Measurements from ENCODE around the gene TLCD1.

TLCD1 gene

DNA sequence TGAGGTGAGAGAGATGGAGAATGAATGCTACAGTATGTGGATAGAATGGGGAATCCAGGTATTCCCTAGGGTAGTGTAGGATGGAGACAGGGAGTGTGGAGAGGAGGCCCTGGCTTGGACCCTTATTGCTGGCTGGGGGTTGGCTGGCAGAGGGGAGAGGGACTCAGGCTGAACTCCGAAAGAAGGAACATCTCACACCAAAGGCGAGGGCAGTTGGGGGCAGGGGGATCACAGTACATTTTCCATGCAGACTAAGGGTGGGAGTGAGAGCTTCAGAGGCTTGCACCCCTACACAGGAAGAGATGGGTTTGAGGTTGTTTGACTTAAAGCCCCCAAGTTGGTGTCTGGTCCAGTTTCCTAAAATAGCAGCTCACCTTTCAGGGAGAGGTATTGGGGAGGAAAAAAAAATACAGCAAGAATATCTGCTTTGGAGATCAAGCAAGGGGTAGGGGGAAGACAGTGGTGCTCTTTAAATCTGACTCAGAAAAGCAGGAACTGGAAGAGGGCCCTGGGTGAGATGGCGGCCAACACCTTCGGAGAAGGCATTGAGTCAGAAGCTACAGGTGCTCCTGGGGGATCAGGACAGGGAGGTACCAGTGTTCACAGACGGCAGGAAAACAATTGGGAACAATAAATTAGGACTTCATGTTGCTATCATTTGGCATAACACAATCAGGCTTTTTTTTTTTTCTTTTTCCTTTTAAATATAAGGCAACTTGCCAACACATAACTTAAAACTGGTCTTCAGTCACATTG is 30.2 kb upstream of the TLCD1 start:
- Histone ChIP-seq H3K9me3 (ENCODE audit: insufficient read depth, low read length, severe bottlenecking) (no peaks in the 10 kb centered on the region), H3K79me2 (ENCODE audit: insufficient read depth, low read length) (no peaks in the 10 kb centered on the region), H2AFZ (ENCODE audit: low read depth, low read length) (no peak overlapping the region), H3K36me3 (ENCODE audit: insufficient read depth, low read length) (peaks cover 44% of the 10 kb centered on the region), H3K4me1 (ENCODE audit: insufficient read depth, low read length) (no peaks in the 10 kb centered on the region), H3K27ac (ENCODE audit: low read length) (no peak overlapping the region), H4K20me1 (ENCODE audit: insufficient read depth, low read length) (peaks cover 19% of the 10 kb centered on the region; the same call in 1 of the 2 replicates), H3K9ac (ENCODE audit: low read depth, low read length) (no peak overlapping the region), H3K4me3 (ENCODE audit: low read depth in 1 of 2, low read length in 2 of 2) (no peak overlapping the region), H3K27me3 (ENCODE audit: insufficient read depth, low read length, poor library complexity) (no peaks in the 10 kb centered on the region), H3K4me2 (ENCODE audit: insufficient read depth, low read length) (no peak overlapping the region)
- TF ChIP-seq, protein P1, sequence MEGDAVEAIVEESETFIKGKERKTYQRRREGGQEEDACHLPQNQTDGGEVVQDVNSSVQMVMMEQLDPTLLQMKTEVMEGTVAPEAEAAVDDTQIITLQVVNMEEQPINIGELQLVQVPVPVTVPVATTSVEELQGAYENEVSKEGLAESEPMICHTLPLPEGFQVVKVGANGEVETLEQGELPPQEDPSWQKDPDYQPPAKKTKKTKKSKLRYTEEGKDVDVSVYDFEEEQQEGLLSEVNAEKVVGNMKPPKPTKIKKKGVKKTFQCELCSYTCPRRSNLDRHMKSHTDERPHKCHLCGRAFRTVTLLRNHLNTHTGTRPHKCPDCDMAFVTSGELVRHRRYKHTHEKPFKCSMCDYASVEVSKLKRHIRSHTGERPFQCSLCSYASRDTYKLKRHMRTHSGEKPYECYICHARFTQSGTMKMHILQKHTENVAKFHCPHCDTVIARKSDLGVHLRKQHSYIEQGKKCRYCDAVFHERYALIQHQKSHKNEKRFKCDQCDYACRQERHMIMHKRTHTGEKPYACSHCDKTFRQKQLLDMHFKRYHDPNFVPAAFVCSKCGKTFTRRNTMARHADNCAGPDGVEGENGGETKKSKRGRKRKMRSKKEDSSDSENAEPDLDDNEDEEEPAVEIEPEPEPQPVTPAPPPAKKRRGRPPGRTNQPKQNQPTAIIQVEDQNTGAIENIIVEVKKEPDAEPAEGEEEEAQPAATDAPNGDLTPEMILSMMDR (IDR thresholded peaks at IDR 0.05; ENCODE audit: borderline replicate concordance, extremely low read depth, low read length, poor library complexity, severe bottlenecking), result no peak
- TF ChIP-seq EZH2 (IDR thresholded peaks at IDR 0.05; ENCODE audit: borderline replicate concordance, low read depth, low read length, severe bottlenecking), result no peak
- ATAC-seq (ENCODE audit: insufficient read depth, low read depth) (no peak), DNase-seq (no peak)

DNA sequence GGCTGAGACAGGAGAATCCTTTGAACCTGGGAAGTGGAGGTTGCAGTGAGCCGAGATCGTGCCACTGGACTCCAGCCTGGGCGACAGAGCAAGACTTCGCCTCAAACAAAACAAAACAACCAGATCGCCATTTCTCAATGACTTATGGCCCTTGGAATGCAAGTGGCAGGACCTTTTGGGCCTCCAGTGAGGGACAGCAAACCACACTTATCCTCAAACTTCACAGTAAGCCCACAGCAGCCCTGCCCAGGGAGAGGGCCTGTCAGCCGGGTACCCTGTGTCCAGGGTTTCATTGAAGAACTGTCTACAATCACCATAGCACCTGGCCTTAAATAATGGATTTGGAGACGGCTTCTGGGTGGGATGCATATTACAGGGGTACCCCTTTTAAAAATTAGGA is 29.5 kb upstream of the TLCD1 start:
- H3K36me3 ChIP-seq (ENCODE audit: insufficient read depth, low read length), result peaks cover 46% of the 10 kb centered on the region
- no peak overlapping the region for H3K4me2 ChIP-seq (ENCODE audit: insufficient read depth, low read length)
- TF ChIP-seq, protein P1 (IDR thresholded peaks at IDR 0.05; ENCODE audit: borderline replicate concordance, extremely low read depth, low read length, poor library complexity, severe bottlenecking), result no peak
- no peak for TF ChIP-seq EZH2 (IDR thresholded peaks at IDR 0.05; ENCODE audit: borderline replicate concordance, low read depth, low read length, severe bottlenecking)
- H3K27me3 ChIP-seq (ENCODE audit: insufficient read depth, low read length, poor library complexity), result no peaks in the 10 kb centered on the region
- ATAC-seq (ENCODE audit: insufficient read depth, low read depth), result no peak
- no peaks in the 10 kb centered on the region for H3K9me3 ChIP-seq (ENCODE audit: insufficient read depth, low read length, severe bottlenecking)
- peaks cover 20% of the 10 kb centered on the region; the same call in 1 of the 2 replicates for H4K20me1 ChIP-seq (ENCODE audit: insufficient read depth, low read length)
- no peak overlapping the region for H3K9ac ChIP-seq (ENCODE audit: low read depth, low read length)
- peaks cover 3% of the 10 kb centered on the region; the same call in 1 of the 2 replicates for H3K79me2 ChIP-seq (ENCODE audit: insufficient read depth, low read length)
- DNase-seq, result no peak
- no peaks in the 10 kb centered on the region for H3K4me1 ChIP-seq (ENCODE audit: insufficient read depth, low read length)
- no peak overlapping the region for H3K27ac ChIP-seq (ENCODE audit: low read length)
- H2AFZ ChIP-seq (ENCODE audit: low read depth, low read length), result no peak overlapping the region
- no peak overlapping the region for H3K4me3 ChIP-seq (ENCODE audit: low read depth in 1 of 2, low read length in 2 of 2)

DNA sequence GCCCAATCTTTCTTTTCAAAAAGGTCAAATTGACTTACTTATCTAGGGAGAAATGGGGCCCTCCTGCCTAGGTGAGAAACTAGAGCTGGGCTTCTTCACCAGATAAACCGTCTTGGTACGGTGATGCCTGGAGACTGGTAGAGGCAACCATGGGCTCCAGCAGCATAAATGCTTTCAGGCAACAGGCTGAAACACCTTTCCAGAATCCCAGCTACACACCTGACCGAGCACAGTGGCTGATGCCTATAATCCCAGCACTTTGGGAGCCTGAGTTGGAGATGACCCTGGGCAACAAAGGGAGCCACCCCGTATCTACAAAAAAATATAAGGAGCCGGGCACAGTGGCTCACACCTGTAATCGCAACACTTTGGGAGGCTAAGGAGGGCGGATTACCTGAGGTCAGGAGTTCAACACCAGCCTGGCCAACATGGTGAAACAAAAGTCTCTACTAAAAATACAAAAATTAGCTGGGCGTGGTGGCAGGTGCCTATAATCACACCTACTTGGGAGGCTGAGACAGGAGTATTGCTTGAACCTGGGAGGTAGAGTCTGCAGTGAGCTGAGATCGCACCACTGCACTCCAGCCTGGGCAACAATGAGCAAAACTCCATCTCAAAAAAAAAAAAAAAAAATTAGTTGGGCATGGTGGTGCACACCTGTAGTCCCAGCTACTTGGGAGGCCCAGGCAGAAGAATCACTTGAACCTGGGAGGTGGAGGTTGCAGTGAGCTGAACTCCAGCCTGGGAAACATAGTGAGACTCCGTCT is 25.8 kb upstream of the TLCD1 start:
- H4K20me1 ChIP-seq (ENCODE audit: insufficient read depth, low read length), result peaks cover 36% of the 10 kb centered on the region
- TF ChIP-seq, protein P1 (IDR thresholded peaks at IDR 0.05; ENCODE audit: borderline replicate concordance, extremely low read depth, low read length, poor library complexity, severe bottlenecking), result no peak
- no peak for TF ChIP-seq EZH2 (IDR thresholded peaks at IDR 0.05; ENCODE audit: borderline replicate concordance, low read depth, low read length, severe bottlenecking)
- no peaks in the 10 kb centered on the region for H3K27me3 ChIP-seq (ENCODE audit: insufficient read depth, low read length, poor library complexity)
- no peak overlapping the region for H3K4me3 ChIP-seq (ENCODE audit: low read depth in 1 of 2, low read length in 2 of 2)
- peaks cover 6% of the 10 kb centered on the region for H3K4me1 ChIP-seq (ENCODE audit: insufficient read depth, low read length)
- no peak overlapping the region for H3K4me2 ChIP-seq (ENCODE audit: insufficient read depth, low read length)
- peaks cover 14% of the 10 kb centered on the region for H3K79me2 ChIP-seq (ENCODE audit: insufficient read depth, low read length)
- no peak overlapping the region for H3K27ac ChIP-seq (ENCODE audit: low read length)
- no peak for ATAC-seq (ENCODE audit: insufficient read depth, low read depth)
- no peak overlapping the region for H3K9ac ChIP-seq (ENCODE audit: low read depth, low read length)
- peaks cover 51% of the 10 kb centered on the region for H3K36me3 ChIP-seq (ENCODE audit: insufficient read depth, low read length)
- no peak overlapping the region for H2AFZ ChIP-seq (ENCODE audit: low read depth, low read length)
- DNase-seq, result no peak
- H3K9me3 ChIP-seq (ENCODE audit: insufficient read depth, low read length, severe bottlenecking), result no peaks in the 10 kb centered on the region
